ENCODE results near the gene DPPA2. TPM values are rescaled to one million over a fixed set of nuclear protein-coding genes. Genes with fewer than 3 reads are reported as not detected.

The DPPA2 gene
- total and polyA plus RNA-seq, 2 of the 8 experiments (the other 6 are each of a cell fraction or from before 2014, with no cell fraction given): 7.8 to 12.6 TPM

- H4K20me1 ChIP-seq (replicated peaks in 1 of 2; ENCODE audit: control insufficient read depth in 1 of 2, insufficient read depth in 2 of 2, low read length in 2 of 2): no peaks in the 10 kb centered on the region
- no peak overlapping the region for H3K4me2 ChIP-seq (ENCODE audit: insufficient read depth in 1 of 2, low read depth in 2 of 2, low read length in 2 of 2)
- ChIA-PET CTCF (ENCODE audit: partially characterized antibody) (interaction anchor here (1.3 kb wide), 1 partner anchor 13 kb away, joined by 3 read pairs; no protein-coding TSS in a partner anchor), POLR2A (ENCODE audit: partially characterized antibody) (interaction anchor here (8.2 to 16.7 kb wide), 2 partner anchors 8 to 21 kb away, joined by 122 to 402 read pairs; partner anchors contain the start of gene DPPA4)
- no peak overlapping the region for H3K14ac ChIP-seq (ENCODE audit: insufficient read length)
- H2BK120ac ChIP-seq (replicated peaks; ENCODE audit: low read depth, low read length): no peak overlapping the region
- no peak overlapping the region for H3K23ac ChIP-seq (ENCODE audit: insufficient read length)
- no peak for DNase-seq (ENCODE audit: low read depth in 1 of 2, low spot score in 2 of 2)
- H3K23me2 ChIP-seq (ENCODE audit: low read depth, low read length): no peaks in the 10 kb centered on the region
- H2AK5ac ChIP-seq (ENCODE audit: low read depth, low read length): no peak overlapping the region
- peaks cover 0 to 26% of the 10 kb centered on the region in 2 experiments; a peak in 2 of 4 replicates for H3K79me2 ChIP-seq (ENCODE audit: control insufficient read depth in 1 of 2, insufficient read depth in 2 of 2, low read length in 2 of 2)
- no peak overlapping the region for H3K27ac ChIP-seq (ENCODE audit: low read depth, low read length)
- H2BK15ac ChIP-seq (ENCODE audit: low read length): no peak overlapping the region
- H3K36me3 ChIP-seq (ENCODE audit: control insufficient read depth in 2 of 4, insufficient read depth in 4 of 4, low read length in 3 of 4): peaks cover 0 to 56% (median 9%) of the 10 kb centered on the region in 4 experiments; a peak in 4 of 8 replicates
- H3K56ac ChIP-seq (replicated peaks; ENCODE audit: insufficient read length, low read depth, low read length): no peak overlapping the region
- no peak overlapping the region for H2BK5ac ChIP-seq (ENCODE audit: low read depth, low read length)
- no peak for FAIRE-seq
- no peak overlapping the region for H2AFZ ChIP-seq (ENCODE audit: low read length)
- no peak overlapping the region for H2BK12ac ChIP-seq (ENCODE audit: low read depth, low read length)
- H3K4ac ChIP-seq (replicated peaks; ENCODE audit: insufficient read length, low read depth, low read length): no peak overlapping the region
- H3K18ac ChIP-seq (ENCODE audit: extremely low read depth, low read length): no peak overlapping the region
- H2BK20ac ChIP-seq (ENCODE audit: low read length): no peak overlapping the region
- H3K4me3 ChIP-seq (ENCODE audit: extremely low read depth in 1 of 4, insufficient read depth in 2 of 4, low read depth in 3 of 4, low read length in 4 of 4): no peak overlapping the region
- no peak overlapping the region for H4K8ac ChIP-seq (ENCODE audit: extremely low read depth, insufficient read depth, low read length)
- no peaks in the 10 kb centered on the region for H3K9me3 ChIP-seq (ENCODE audit: insufficient read depth in 2 of 2, low read depth in 1 of 2, low read length in 1 of 2)
- no peak overlapping the region for H3K9ac ChIP-seq (replicated peaks in 1 of 4; ENCODE audit: extremely low read depth in 1 of 4, low read depth in 3 of 4, low read length in 3 of 4)
- H3K27me3 ChIP-seq (replicated peaks in 1 of 4; ENCODE audit: control insufficient read depth in 3 of 4, extremely low read depth in 1 of 4, insufficient read depth in 3 of 4, low read length in 3 of 4): no peaks in the 10 kb centered on the region
- H3K79me1 ChIP-seq (ENCODE audit: low read depth, low read length): no peaks in the 10 kb centered on the region; the same call in 1 of the 2 replicates
- no peak overlapping the region for H4K91ac ChIP-seq (replicated peaks; ENCODE audit: insufficient read length, low read length)
- no peak for TF ChIP-seq KDM1A (IDR thresholded peaks at IDR 0.05; ENCODE audit: borderline replicate concordance, low read length)
- no peak for TF ChIP-seq PHF8 (conservative IDR thresholded peaks at IDR 0.05; ENCODE audit: low read depth, low read length)
- H4K5ac ChIP-seq (ENCODE audit: insufficient read length, low read depth, low read length): no peak overlapping the region
- peaks cover 2 to 12% (median 5%) of the 10 kb centered on the region in 4 experiments; a peak in 6 of 7 replicates for H3K4me1 ChIP-seq (replicated peaks in 1 of 4; ENCODE audit: control insufficient read depth in 3 of 4, insufficient read depth in 4 of 4, low read length in 3 of 4)
Measured at GRCh38 chr3:109351231-109351630, 34.9 kb upstream of the DPPA2 start.
